HG03095 (cell line): ENCODE results near the gene TMEM178B.
"Not testable (repeated sequence)": the region's sequence is repeated elsewhere in the genome, so short reads cannot be mapped to it uniquely, and the experiment has no call there.

Source experiments
- ATAC-seq: cut with Tn5 transposase; IDR thresholded peaks from one replicate; pipeline ENCODE4 v1.9.1; 2021; ENCODE audit warnings: moderate library complexity; ENCODE audit not compliant: unreplicated experiment

Gene TMEM178B

DNA sequence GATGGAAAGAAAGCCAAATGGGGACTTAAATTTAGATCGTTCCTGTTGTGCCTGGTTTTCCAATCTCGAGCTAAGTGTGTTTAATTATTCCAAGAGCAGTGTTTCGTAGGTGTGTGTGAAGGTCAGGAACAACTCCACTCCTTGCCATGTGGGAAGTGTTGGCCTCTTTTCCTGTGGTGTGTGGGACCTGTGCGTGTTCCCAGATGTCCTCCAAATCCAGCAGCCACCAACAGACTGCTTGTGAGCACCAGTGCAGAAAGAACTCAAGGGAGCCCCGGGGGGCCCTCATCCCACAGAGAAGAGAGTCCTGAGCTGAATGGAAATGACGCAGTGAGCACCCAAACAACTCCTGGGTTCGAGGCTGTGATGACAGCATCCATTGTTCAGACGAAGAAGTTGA is 227.7 kb downstream of the TMEM178B start:
- ATAC-seq = no peak

DNA sequence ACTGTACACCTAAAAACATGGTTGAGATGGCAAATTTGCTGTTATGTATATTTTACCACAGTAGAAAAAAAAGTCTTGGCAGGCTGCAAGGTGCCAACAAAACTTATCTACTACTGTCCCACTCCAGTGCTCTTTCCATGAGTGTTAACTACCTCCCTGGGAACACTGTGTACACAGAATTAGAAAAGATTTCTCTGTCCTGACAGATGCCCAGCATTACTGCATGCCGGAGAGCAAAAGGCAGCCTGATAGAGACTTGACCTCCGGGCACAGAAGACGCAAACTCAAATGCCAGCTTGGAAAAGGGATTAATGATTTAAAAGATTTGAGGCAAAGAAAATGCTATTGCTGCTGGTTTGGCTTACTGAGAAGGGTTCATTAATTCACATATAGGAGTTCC is 228.8 kb downstream of the TMEM178B start:
- ATAC-seq = no peak

DNA sequence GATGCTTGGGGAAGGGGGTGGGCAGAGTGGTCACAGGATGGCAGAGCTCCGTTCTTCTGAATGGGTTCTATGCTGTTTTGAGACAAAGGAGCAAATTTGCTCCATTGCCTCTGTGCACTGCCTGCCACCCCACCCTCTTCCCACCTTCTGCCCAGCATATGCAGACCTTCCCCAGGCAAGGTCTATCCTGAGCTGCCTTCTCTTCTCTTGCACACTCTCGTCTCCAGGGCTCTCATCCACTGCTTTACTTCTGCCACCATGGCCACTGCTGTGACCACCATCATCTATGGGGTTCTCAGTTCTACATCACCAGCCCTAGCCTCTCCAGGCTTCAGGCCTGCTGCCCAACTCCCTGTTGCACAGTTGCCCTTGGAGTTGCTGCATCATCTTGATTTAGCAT is 230.4 kb downstream of the TMEM178B start:
- no peak for ATAC-seq

DNA sequence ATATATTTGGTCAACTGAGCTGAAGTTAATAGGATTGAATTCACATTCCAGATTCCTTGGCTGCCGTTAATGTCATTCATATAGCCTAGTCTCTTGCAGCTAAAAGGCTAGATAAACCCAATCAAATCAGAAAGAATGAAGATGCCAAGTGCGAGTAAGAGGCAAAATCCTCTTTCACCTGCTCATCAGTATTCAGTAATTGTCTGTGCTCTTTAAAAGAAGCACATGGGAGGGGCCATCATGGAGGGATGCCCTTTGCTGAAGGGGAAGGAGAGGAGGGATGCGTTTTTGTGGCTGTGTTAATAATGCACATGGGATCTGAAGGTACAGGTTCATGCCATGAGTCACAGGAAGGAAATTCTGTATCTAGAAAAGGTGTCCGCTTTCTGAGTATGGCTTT is 232.2 kb downstream of the TMEM178B start:
- ATAC-seq = no peak

DNA sequence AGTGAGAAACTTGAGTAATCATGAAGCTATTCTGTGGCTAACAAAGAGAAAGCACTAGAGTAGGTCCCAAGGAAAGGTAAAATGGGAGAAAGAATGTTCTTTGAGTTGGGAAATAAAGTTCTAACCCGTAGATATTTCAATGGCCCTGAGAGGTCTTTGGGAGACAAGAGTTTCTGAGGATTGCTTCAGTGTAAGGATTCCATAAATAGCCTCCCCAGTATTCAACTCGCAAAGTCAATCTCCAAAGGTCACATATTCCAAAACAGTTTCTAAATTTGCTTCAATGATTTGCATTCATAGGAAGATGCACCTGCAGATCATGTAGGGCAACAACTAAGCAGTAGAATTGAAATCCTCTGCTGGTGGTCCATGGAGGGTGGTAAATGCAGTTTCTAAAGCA is 238.5 kb downstream of the TMEM178B start:
- no peak for ATAC-seq

DNA sequence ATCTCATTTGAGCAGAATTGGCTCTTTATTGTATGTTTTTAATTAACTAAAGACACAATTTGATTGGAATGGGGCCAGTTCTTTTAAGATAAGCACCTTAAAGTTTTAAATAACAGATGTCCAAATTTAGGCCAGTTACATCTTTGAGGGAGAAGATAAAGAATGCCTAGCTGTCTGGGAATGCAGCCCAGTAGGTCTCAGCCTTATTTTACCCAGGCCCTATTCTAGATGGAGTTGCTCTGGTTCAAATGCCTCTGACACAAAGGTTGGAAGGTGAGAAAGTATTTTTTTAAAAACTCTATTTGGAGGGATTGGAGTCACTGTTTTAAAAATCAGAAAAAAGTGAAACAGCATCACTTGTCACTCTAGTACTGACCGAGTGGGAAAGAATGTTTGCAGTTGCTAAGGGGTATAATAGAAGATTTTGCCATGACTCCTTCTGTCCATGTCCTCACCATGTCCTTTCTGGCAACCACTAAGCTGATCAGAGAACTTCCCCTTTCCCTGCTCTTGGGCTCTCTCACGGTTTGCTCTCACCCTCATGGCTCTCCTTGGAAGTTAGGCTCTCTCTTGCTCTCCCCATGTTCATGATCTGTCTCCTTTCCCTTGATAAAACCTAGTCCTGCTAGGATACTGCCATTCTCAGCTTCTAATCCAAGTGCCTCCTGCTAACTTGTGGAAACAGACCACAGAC is 239.1 kb downstream of the TMEM178B start:
- no peak for ATAC-seq

DNA sequence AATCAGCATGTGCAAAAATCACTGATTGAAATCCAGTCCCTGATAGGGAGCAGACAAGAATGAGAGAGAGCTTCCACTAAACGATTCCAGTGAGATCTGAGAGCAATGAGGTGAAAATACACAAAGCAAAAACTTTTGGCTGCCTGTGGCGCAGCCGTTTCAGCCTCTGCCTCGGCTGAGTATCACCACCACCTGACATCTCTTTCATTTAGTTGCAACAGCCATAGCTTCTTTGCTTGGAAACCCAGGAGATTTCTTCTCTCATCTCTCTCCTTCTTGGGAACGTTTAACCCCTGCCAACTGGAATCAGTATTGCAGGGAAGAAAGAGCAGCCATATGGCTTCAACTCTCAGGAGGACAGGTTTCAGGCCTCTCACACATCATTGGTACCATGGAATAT is 240.0 kb downstream of the TMEM178B start:
- ATAC-seq = no peak

DNA sequence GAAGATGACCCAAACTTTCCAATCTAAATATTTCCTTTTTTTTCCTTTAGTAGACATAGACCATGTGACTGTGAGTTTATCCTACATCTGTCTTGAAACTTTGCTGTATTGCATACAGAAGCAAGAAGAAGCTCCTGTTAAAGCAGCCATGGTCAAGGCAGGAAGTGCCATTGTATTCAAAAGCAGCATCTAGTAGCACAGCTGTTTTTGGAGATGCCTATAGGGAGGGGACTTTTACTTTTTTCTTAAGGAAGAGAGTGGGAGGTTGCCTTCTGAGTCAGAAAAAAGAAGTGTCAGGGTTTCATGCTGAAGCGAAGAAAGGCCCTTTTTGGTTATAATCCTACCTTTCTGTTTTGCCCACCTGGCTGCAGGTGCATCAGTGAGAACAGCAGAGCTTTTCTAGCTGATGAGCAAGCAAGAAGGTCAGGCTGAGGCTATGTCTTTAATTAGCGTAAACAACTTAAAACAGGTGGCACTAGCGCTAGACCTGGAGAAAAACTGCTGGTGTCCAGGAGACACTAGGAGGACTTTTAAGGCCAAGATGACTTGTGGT is 243.2 kb downstream of the TMEM178B start:
- ATAC-seq = no peak

DNA sequence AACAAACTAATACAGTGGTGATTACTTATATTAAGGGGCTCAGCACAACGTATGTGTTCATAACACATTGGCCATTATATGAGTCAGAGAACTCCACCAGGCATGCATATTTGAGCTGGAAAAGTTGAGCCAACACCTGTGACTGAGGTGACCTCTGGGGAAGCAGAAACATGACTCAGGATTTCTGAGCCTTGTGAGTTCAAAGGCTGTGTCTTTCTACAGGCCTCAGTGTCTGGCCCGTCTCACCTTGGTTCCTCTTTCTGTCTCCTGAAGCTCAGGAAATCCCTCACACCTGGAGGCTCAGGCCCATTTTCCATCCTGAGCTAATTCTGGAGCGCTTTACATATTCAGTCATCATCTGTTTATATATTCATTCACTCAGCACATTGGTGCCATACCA is 246.4 kb downstream of the TMEM178B start:
- no peak for ATAC-seq

DNA sequence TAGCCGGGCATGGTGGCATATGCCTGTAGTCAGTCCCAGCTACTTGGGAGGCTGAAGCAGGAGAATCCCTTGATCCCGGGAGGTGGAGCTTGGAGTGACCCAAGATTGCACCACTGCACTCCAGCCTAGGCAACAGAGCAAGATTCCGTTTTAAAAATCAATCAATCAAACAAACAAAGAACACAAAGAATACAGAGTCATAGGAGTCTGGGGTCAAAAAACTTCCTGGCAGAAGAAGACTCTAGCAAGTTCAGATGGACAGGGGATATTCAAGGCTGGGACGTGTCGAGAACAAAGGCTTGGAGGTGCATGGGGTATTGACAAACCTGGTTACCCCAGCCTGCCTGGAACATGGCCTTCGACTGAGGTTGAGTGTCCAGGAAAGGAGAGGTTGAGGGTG is 248.5 kb downstream of the TMEM178B start:
- no peak for ATAC-seq

DNA sequence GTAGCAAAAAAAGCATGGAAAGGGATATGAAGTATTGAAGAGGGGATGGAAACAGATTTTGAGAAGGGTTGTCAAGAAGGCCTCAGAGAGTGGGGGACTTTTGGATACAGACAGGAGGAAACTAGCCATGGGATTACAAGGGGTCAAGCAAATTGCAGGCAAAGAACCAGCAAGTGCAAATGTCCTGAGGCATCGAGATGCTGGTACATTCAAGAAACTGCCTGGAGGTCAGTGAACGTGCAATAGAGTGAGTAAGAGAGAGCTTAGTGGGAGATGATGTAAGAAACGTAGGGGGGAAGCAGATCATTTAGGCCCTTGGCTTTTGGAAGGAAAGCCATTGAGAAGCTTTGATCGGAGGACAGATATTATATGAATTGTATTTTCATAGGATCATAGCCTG is 250.0 kb downstream of the TMEM178B start:
- ATAC-seq = no peak

DNA sequence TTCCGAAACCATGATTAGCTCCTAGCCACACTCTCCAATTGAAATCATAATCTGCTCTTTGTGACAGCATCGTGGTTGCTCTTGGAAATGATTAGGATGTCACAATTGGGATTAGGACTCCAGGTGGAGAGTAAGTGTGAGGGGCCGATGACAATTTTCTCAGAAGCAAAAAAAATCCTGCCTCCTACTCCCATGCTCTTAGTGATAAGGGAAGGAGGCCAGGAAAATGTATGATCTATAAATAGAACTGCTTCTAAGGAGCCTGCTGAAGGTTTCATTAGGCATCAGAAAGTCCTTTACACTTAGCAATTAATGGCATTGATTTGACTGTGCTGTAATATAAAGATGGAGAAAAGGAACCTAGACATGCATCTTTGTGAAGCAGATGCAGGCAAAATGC is 251.0 kb downstream of the TMEM178B start:
- no peak for ATAC-seq

DNA sequence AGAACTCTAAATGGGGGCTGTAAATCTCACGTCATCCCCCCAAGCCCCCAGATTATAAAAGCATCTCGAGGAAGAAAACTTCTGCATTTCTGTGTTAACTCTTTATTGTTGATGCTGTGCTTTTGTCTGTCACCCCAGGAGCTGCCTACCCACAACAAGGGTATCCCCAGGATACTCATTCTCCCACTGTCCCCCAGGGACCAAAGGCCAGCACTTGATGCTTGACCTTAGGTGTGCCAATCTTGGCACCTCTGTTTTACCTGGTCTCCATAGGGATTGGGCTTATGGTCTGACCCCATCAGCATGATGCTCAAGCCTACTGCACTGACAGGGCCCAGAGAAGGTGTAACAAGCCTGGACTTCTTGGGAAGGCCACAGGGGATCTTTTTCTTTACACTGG is 251.4 kb downstream of the TMEM178B start:
- ATAC-seq = no peak

DNA sequence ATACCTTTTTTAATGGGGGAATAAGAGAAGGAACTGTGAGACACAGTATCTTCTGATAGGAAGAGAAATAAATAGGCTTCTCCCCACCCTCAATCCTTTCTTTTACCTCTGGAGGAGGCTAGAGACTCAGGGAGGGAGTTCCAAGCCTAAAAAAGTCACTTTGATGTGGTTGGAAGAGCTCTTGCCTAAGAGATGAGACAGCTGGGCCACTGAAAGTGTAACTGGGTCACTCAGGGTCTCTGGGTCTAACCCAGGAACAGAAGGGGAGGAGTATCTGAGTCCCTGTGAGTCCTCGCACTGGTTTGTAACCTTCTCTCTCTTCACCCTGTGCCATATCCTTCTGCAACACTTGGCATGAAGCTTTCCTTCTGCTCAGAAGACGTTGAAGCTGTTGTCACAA is 254.4 kb downstream of the TMEM178B start:
- no peak for ATAC-seq

DNA sequence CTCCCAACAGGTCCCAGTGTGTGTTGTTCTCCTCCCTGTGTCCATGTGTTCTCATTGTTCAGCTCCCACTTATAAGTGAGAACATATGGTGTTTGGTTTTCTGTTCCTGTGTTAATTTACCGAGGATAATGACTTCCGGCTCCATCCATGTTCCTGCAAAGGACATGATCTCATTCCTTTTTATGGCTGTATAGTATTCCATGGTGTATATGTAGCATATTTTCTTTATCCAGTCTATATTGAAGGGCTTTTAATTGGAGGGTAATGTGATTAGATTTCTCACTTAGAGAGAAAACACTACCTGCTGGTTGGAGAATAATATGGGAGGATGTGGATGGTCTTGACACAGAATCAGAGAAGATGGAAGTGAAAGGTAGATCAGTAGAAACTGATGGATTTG is 256.4 kb downstream of the TMEM178B start:
- ATAC-seq = not testable (repeated sequence)

DNA sequence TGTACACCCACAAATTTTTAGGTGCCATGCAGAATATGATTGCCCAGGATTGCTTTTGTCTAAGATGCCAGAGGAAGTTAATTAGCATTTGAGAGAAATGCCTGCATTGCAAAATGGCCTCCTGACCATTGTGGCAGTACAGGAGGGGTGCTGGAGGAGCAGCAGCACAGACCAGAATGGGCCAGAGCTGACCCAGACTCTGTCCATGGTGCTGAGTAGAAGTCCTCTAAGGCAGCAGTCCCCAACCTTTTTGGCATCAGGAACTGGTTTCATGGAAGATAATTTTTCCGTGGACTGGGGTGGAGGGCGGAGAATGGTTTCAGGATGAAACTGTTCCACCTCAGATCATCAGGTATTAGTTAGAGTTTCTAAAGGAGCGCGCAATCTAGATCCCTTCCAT is 259.6 kb downstream of the TMEM178B start:
- ATAC-seq = no peak

DNA sequence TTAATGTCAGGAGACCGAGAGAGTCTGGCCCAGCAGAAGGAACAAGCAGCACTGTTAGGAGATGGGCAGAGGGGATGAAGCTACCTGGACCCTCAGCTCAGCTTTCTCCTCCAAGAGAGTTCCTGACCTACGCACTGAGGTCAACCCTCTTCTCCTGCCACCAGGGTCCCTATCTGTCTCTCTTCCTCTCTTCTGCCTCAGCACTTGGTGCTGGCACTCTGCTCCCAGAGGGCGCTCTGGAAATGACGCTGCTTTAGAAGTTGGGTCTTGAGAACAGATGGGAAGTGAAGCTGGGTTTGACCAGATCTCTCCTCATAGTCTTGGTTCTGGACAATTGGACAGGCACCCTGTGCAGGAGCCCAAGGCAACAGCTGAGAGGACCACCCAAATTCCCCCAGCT is 261.3 kb downstream of the TMEM178B start:
- ATAC-seq = no peak

DNA sequence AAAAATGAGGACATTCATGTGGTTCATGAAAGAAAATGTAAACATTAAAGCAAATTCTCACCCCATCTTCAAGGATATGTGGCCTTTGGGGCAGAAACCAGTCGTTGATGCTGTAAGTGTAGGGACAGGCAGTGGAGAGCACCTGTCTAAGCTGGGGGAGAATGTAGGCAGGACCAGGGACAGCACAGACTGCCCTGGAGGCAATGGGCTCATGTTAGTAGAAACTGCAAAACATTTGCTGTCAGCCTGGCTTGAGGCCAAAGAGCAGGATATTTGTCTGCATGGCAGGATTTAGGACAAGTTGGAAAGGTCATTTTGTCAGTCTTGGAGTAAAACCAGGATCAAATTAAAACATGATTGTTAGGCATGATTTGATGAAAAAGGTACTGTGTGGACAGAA is 265.7 kb downstream of the TMEM178B start:
- no peak for ATAC-seq

DNA sequence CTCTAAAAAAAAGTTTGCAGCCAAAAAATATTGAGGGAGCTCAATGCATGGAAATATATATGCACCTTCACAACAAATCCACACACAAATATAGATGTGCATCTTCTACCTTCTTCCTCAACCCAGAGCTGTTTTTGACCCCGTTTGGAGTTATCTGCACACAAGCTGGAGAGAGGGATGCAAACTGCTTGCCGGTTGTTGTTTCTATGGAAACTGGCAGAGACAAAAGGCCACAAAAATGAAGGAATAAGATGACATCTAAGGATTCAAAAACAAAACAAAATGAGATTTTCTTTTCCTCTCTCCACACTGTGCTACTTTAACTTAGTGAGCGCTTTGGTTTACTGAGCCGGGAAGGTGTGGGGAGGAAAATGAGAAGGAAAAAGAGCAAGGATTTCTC is 267.1 kb downstream of the TMEM178B start:
- ATAC-seq = no peak

DNA sequence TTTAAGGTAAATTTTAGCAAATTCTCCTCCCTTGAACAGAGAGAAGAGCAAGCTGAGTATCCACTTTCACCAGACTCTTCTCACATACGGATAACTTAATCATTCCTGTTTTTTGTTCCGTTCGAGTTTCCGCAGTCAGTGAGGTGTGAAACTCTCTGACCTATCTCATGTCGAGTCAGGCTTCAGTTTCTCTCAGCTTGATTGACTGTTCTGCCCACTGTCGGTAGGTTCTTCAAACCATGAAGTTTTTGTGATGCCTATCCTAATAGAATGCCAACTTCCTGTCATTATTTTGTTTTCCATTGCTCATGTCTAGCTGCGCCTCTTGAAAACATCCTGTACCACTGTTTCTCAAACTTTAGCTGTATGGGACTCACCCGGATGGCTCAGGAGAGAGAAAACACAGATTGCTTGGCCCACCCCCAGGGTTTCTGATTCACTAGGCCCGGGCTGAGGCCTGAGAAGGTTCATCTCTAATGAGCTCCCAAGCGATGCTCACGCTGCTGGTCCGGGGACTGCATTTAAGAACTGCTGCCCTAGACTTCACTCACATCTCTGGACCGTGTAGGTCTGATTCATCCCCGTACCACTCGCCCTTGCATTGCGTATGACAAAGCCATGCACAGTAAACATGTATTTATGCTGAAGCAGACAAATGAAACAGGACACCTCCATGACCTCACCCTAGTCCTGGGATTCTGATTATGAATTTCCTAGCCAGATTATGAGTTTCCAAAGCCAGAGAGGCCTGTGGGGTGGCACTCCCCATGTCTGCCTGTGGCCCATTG is 269.0 kb downstream of the TMEM178B start:
- ATAC-seq = no peak

DNA sequence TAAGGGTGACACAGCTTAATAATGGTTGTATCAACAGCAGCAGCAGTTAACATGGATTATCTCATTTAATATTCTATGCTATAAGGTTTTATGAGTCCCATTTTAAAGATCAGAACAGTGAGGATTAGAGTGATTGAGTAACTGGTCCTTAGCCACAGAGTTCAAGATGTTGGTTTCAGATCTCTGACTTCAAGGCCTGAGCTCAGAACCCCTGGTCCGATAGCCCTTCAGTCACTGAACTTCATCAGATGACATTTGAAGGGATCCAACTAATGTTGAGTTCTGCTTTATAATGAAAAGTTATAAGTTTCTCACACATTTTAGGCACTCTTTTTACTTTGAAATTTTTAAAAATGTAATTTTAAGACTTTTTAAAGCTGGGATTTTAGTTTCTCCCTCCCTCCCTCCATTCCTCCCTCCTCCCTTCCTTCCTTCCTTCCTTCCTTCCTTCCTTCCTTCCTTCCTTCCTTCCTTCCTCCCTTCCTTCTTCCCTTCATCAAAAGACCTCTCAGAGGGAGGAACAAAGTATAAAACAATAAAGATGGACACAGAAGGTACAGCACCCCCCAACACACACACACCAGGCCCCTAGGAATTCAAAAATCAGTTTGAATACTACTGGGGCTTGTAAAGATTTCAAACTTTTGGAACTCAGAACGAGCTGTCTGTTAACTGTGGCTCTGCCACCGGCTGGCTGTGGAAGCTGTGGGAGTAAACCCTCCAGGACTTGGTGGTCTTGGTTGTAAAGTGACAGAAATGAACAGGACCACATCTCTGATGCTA is 270.5 kb downstream of the TMEM178B start:
- ATAC-seq = no peak

DNA sequence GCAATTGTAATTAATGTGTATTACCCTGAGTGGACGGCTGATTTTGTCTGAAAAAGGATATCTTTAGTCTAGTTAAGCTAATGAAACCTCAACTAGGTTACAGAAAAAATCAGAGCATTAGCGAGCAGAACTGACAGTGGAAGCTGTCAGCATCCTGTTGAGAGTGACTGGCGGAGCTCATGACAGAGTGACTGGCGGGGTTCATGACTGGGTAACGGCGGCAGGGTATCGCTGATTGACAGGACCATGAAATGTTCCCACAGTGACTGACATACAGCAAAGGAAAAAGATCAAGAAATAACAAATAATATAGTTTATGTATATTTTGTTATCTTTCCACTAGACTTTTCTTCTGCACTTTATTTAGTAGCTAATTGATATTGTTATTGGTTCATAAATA is 274.9 kb downstream of the TMEM178B start:
- no peak for ATAC-seq
